AG04450 (cell line): Measurements from ENCODE around the gene CGNL1. TPM values are rescaled to one million over a fixed set of nuclear protein-coding genes. Genes with fewer than 3 reads are reported as not detected.
A peak's percentile ranks its signal among the peaks of the same experiment; 100 is the strongest.

Experiments
- CTCF ChIA-PET: fragments of 300-600, 350-600 bp; formaldehyde crosslinking; extraction: SDS; loops from one replicate; lab custom pipeline; 2022; ENCODE audit warnings: antibody characterized with exemption, inconsistent platforms; lab: Charles Lee
- POLR2A ChIA-PET: fragments of 350-600 bp; formaldehyde crosslinking; extraction: SDS; loops from one replicate; lab custom pipeline; 2021; ENCODE audit warnings: antibody characterized with exemption, inconsistent platforms; lab: Yijun Ruan, JAX
- DNase-seq: peaks from one replicate; pipeline ENCODE4 v3.0.0-alpha.2; 2011; ENCODE audit warnings: low read depth, low spot score
- H3K27ac ChIP-seq: one replicate; pipeline ENCODE4 v1.5.1; 2012; ENCODE audit warnings: low read depth, low read length, control low read depth
- H3K27me3 ChIP-seq: one replicate; pipeline ENCODE4 v1.6.0; 2012; ENCODE audit warnings: low read length; ENCODE audit not compliant: control insufficient read depth, insufficient read depth
- H3K4me3 ChIP-seq: 2 replicates; pipeline ENCODE4 v1.5.1; 2011; ENCODE audit warnings: mild to moderate bottlenecking, low read depth, low read length, control low read depth
- H3K9me3 ChIP-seq: 2 replicates; pipeline ENCODE4 v1.5.1; 2012; ENCODE audit warnings: low read length; ENCODE audit not compliant: control insufficient read depth, insufficient read depth
- CTCF ChIP-seq: IDR thresholded peaks from 2 replicates; pipeline ENCODE4 v1.5.1; 2011; ENCODE audit warnings: low read depth, low read length, control low read depth, inconsistent platforms
- polyA plus RNA-seq: library from polyadenylated mRNA; depleted of rRNA; stranded (reverse); fragments of >200 nt; gene quantifications from 2 replicates; pipeline ENCODE4 v1.2.3, GENCODE V29; 2011

CGNL1 gene
- polyA plus RNA-seq, 1 experiment, result 0.25 TPM

GRCh38 chr15:57363661-57364060 is 12.6 kb upstream of the CGNL1 start:
- Histone ChIP-seq H3K4me3 (no peak overlapping the region), H3K27ac (no peak overlapping the region), H3K9me3 (no peaks in the 10 kb centered on the region), H3K27me3 (no peaks in the 10 kb centered on the region)
- ChIA-PET CTCF (interaction anchor here (0.6 to 1.3 kb wide), 4 partner anchors 8 to 179 kb away, joined by 3 to 4 read pairs (median 4); no protein-coding TSS in a partner anchor), POLR2A (no interaction called here)
- no peak for DNase-seq
- no peak for TF ChIP-seq CTCF

GRCh38 chr15:57364282-57365007 is 11.9 kb upstream of the CGNL1 start:
- H3K27me3 ChIP-seq, result no peaks in the 10 kb centered on the region
- no peak overlapping the region for H3K27ac ChIP-seq
- TF ChIP-seq CTCF, result peak; percentile 51
- ChIA-PET CTCF (interaction anchor here (0.6 to 1.3 kb wide), 3 partner anchors 10 to 178 kb away, joined by 3 to 4 read pairs (median 4); no protein-coding TSS in a partner anchor), POLR2A (no interaction called here)
- DNase-seq, result no peak
- H3K9me3 ChIP-seq, result no peaks in the 10 kb centered on the region
- no peak overlapping the region for H3K4me3 ChIP-seq

- no peak overlapping the region for H3K4me3 ChIP-seq
- POLR2A ChIA-PET, result no interaction called here
- H3K27me3 ChIP-seq, result no peaks in the 10 kb centered on the region
- H3K27ac ChIP-seq, result no peak overlapping the region
- TF ChIP-seq CTCF, result no peak
- H3K9me3 ChIP-seq, result no peaks in the 10 kb centered on the region
- no peak for DNase-seq
- CTCF ChIA-PET, result interaction anchor here (1.0 kb wide), 1 partner anchor 175 kb away, joined by 4 read pairs; no protein-coding TSS in a partner anchor
These were observed 8.7 kb upstream of the CGNL1 start for GRCh38 chr15:57367556-57367955.

- H3K4me3 ChIP-seq, result no peak overlapping the region
- no peak for DNase-seq
- ChIA-PET POLR2A (no interaction called here), CTCF (interaction anchor here (0.9 to 2.0 kb wide), 4 partner anchors 8 to 171 kb away, joined by 3 to 7 read pairs (median 4); no protein-coding TSS in a partner anchor)
- no peak for TF ChIP-seq CTCF
- no peaks in the 10 kb centered on the region; the same call in 1 of the 2 replicates for H3K9me3 ChIP-seq
- H3K27me3 ChIP-seq, result peaks cover 15% of the 10 kb centered on the region
- no peak overlapping the region for H3K27ac ChIP-seq
These were observed 5.4 kb upstream of the CGNL1 start for GRCh38 chr15:57370929-57371328.

GRCh38 chr15:57373251-57373881 is 2.9 kb upstream of the CGNL1 start:
- DNase-seq, result no peak
- CTCF ChIA-PET, result interaction anchor here (0.7 to 2.0 kb wide), 3 partner anchors 169 to 226 kb away, joined by 3 to 7 read pairs (median 4); no protein-coding TSS in a partner anchor
- no peak overlapping the region for H3K4me3 ChIP-seq
- no peak overlapping the region for H3K27ac ChIP-seq
- H3K9me3 ChIP-seq, result no peaks in the 10 kb centered on the region; the same call in 1 of the 2 replicates
- no peak for TF ChIP-seq CTCF
- peaks cover 31% of the 10 kb centered on the region for H3K27me3 ChIP-seq
- POLR2A ChIA-PET, result no interaction called here
